ENCODE data around the gene GGA1. TPM values are rescaled to one million over a fixed set of nuclear protein-coding genes. Genes with fewer than 3 reads are reported as not detected.
"Not testable (repeated sequence)": the region's sequence is repeated elsewhere in the genome, so short reads cannot be mapped to it uniquely, and the experiment has no call there.

The GGA1 gene
- total RNA-seq, 1 experiment from 2014 or later: 18.6 TPM

- DNase-seq (ENCODE audit: low spot score): no peak
Measured at GRCh38 chr22:37650463-37651136, 42.0 kb downstream of the GGA1 start.

DNA sequence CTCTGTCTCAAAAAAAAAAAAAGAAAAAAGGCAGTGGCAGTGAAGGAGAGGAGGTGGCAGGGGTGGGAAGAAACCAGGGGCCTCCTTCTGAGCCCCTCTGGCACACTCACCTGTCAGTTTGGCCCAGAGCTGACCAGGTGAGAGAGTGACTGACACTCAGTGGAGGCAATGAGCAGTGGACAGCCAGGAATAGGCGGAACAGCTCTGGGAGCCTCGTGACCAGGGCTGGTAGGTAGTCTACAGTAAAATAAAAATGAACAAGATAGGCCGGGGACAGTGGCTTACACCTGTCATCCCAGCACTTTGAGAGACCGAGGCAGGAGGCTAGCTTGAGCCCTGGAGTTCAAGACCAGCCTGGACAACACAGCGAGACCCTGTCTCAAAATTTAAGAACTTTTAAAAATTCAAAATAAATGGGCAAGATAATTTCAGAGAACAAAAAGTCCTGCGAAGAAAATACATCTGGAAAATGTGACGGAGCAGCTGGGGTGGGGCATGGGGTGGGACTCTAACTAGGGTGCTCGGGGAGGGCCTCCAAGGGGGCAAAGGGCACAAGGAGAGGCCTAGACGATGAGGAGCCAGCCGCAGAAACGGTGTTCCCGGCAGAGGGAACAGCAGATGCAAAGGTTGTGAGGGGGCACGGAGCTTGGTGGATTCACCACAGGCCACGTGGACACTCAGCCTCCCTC, 46.1 kb downstream of the GGA1 start:
- no peak for DNase-seq (ENCODE audit: low spot score)

DNA sequence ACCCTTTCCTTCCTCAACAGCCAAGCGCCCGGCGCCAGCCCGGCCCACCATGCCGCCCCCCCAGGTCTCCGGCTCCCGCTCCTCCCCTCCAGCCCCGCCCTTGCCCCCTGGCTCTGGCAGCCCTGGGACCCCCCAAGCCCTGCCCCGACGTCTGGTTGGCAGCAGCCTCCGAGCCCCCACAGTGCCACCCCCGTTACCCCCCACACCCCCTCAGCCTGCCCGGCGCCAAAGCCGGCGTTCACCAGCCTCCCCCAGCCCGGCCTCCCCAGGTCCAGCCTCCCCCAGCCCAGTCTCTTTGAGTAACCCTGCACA, 46.6 kb downstream of the GGA1 start:
- no peak for DNase-seq (ENCODE audit: low spot score)

- not testable (repeated sequence) for DNase-seq (ENCODE audit: low spot score)
Measured at GRCh38 chr22:37656583-37656982, 47.9 kb downstream of the GGA1 start.

DNA sequence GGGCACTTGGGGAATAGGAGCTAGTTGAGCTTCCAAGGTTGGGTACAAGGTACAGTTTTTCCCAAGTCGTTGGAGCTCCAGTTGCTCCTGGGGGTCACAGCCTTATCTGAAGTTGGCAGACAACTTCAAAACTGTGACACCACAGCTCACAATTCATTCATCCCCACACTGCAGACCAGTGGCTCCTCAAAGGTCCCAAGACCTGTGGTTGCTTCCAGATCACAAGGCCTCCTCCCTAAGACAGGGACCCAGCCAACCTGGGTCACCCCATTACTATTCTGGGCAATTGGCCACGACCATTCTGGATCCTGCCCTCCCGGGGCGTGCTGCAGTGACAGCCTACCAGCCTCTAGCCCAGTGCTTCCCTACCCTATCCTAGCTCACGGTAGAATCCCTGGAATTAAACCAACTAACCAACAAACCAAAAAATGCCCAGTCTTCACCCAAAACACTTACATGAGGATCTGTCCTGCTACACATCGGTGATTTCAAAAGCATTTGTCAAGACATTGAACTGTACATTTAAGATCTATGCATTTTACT, 49.0 kb downstream of the GGA1 start:
- DNase-seq (ENCODE audit: low spot score): peak; percentile 18

GRCh38 chr22:37658133-37659065, 49.8 kb downstream of the GGA1 start, which contains the start of gene PDXP:
Gene PDXP (plus strand): TSS chr22:37658723. CDS start chr22:37658783, 60 bp downstream.
- peak; percentile 98 for DNase-seq (ENCODE audit: low spot score)

- no peak for DNase-seq (ENCODE audit: low spot score)
Measured at GRCh38 chr22:37659066-37659896, 50.6 kb downstream of the GGA1 start.

DNA sequence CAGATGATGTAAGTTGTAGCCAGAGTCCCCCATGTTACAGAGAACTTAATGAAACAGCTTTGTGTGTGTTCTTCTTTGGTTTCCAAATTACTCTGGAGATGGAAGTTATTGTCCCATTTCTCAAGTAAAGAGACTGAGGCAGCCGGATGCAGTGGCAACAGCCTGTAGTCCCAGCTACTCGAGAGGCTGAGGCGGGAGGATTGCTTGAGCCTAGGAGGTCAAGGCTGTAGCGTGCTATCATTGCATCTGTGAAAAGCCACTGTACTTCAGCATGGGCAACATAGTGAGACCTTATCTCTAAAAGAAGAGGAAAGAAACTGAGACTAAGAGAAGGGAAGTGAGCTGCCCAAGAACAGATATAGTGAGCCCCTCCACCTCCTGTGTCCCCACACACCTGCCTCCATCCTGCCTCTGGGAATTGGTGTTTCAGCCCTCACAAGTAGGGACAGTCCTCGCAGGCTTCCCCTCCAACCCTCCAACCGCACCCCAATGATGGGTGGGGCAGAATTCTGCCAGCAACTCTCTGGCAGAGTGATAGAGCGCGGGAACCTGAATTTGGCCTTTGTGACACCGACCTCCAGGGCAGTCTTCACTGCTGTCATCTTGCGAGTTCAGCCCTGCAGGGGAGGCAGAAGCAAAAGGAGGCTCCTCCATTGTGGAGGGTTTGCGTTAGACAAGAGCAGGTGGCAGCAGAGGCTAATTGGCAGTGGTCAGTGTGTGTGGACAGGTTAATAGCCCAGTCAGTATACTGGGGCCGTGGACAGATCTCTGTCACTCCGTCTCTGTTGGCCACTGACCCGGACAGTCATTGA, 51.5 kb downstream of the GGA1 start:
- no peak for DNase-seq (ENCODE audit: low spot score)

DNA sequence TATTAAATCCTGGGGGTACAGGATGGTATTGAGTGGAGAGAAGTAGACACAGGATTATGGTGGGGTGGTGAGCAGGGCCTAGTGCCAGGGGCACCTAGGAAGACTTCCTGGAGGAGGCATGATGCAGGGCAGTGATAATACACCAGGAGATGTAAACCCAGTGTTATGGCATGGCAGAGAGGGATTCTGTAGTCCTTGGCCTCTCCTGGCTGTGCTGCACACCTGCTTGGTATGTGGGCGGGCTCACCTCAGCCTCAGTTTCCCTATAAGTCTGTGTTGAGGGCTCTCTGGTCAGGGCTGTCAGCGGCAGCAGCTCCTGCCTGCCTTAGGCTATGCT, 52.0 kb downstream of the GGA1 start:
- DNase-seq (ENCODE audit: low spot score): no peak

GRCh38 chr22:37661160-37661924, 52.7 kb downstream of the GGA1 start:
- no peak for DNase-seq (ENCODE audit: low spot score)

DNA sequence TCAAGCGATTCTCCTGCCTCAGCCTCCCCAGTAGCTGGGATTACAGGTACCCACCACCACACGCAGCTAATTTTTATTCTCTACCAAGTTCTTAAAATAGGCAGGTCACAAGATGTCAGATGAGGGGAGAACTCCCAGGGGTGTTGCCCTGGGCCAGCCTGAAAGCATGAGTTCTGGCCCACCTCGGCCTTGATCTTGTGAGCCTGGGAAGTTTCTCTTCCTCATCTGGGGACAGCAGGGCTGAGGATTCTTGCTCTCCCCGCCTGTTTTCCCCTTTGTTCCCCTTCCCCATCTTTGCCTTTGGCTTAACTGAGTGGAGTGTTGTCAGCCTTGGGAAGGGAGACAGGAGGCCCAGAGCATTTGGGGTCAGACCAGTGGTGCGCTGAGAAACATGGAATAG, 53.4 kb downstream of the GGA1 start:
- no peak for DNase-seq (ENCODE audit: low spot score)

DNA sequence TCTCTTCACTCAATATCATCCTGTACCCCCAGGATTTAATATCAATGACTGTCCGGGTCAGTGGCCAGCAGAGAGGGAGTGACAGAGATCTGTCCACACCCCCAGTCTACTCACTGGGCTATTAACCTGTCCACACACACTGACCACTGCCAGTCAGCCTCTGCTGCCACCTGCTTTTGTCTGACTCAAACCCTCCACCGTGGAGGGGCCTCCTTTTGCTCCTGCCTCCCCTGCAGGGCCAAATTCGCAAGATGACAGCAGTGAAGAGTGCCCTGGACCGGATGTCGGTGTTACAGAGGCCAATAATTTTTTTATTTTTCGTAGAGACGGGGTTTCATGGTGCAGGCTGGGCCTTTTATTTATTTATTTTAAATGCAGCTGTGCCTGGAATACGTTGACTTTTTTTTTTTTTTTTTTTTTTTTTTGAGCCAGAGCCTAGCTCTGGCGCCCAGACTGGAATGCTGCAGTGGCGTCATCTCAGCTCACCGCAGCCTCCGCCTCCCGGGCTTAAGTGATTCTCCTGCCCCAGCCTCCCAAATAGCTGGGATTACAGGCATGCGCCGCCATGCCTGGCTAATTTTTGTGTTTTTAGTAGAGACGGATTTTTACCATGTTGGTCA, 55.0 kb downstream of the GGA1 start:
- DNase-seq (ENCODE audit: low spot score): no peak

GRCh38 chr22:37664249-37665101, 55.8 kb downstream of the GGA1 start:
- no peak for DNase-seq (ENCODE audit: low spot score)

- DNase-seq (ENCODE audit: low spot score): no peak
Measured at GRCh38 chr22:37665487-37665886, 56.9 kb downstream of the GGA1 start.

GRCh38 chr22:37669586-37669985, 61.0 kb downstream of the GGA1 start:
- no peak for DNase-seq (ENCODE audit: low spot score)

DNA sequence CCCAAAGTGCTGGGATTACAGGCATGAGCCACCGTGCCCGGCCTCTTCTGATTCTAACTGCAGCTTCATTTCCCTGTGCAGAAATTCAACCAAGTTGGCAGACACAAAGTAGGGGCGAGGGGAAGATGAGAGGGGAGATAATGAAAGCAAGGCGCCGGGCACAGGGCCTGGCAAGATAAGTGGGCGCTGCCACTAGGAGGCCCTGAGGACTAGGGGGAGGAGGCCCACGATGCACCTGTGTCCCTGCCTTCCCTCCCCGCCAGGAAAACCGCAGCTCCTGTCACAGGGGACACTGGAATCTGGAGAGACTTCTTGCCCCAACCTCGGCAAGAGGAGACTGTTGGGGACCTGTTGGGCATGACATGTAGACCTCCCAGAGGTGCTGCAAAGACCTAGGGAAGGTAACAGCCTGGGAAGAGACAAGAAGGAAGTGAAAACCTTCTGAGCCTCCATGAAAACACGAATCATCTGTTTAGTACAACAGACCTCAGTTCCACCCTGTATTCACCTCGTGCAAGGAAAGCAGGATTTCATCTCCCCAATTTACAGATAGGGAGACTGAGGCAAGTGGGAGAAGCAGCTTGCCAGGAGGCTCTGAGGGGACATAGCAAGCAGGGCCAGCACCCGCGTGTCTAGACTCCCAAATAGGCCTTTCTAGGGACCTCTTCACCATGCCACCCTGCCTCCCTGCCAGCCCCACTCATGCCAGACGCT, 63.7 kb downstream of the GGA1 start:
- DNase-seq (ENCODE audit: low spot score): no peak

GRCh38 chr22:37672920-37673455, 64.4 kb downstream of the GGA1 start:
- no peak for DNase-seq (ENCODE audit: low spot score)
